Superior temporal gyrus (tissue), 1 donor: ENCODE measurements around the gene PRDX2.
"Not testable (repeated sequence)": the region's sequence is repeated elsewhere in the genome, so short reads cannot be mapped to it uniquely, and the experiment has no call there.

Experiments used
- DNase-seq: peaks from one replicate; pipeline ENCODE4 v3.0.0-alpha.2; 2016; ENCODE audit errors: extremely low spot score

Gene PRDX2

GRCh38 chr19:12825254-12826131, 23.9 kb upstream of the PRDX2 start:
- no peak for DNase-seq

GRCh38 chr19:12821761-12822160, 20.2 kb upstream of the PRDX2 start:
- DNase-seq: no peak

GRCh38 chr19:12817810-12818209, 16.2 kb upstream of the PRDX2 start:
- DNase-seq: not testable (repeated sequence)

GRCh38 chr19:12817188-12817587, 15.6 kb upstream of the PRDX2 start:
- not testable (repeated sequence) for DNase-seq

- DNase-seq: no peak
Measured at GRCh38 chr19:12815088-12815487, 13.5 kb upstream of the PRDX2 start.

GRCh38 chr19:12806242-12807081, 4.9 kb upstream of the PRDX2 start, which contains the start of gene RNASEH2A:
Gene RNASEH2A (plus strand): TSS chr19:12806584. CDS start chr19:12806674, 90 bp downstream.
- DNase-seq: peak; percentile 91

- no peak for DNase-seq
Measured at GRCh38 chr19:12804051-12804450, 2.5 kb upstream of the PRDX2 start.

- peak; percentile 15 for DNase-seq
Measured at GRCh38 chr19:12802267-12803106, 887 bp upstream of the PRDX2 start.

- DNase-seq: peak; percentile 8
Measured at GRCh38 chr19:12800923-12801465, 606 bp downstream of the PRDX2 start.

GRCh38 chr19:12800466-12800770, 1.2 kb downstream of the PRDX2 start:
- no peak for DNase-seq

GRCh38 chr19:12799742-12800465, 1.7 kb downstream of the PRDX2 start:
- DNase-seq: no peak

- DNase-seq: not testable (repeated sequence)
Measured at GRCh38 chr19:12797607-12798006, 4.0 kb downstream of the PRDX2 start.

GRCh38 chr19:12797141-12797587, 4.4 kb downstream of the PRDX2 start:
- no peak for DNase-seq

GRCh38 chr19:12796146-12797071, 5.2 kb downstream of the PRDX2 start:
- peak; percentile 93 for DNase-seq

- DNase-seq: no peak
Measured at GRCh38 chr19:12794971-12795381, 6.6 kb downstream of the PRDX2 start.

GRCh38 chr19:12794196-12794941, 7.2 kb downstream of the PRDX2 start:
- no peak for DNase-seq

- peak; percentile 93 for DNase-seq
Measured at GRCh38 chr19:12793290-12794195, 8.1 kb downstream of the PRDX2 start.

- DNase-seq: no peak
Measured at GRCh38 chr19:12792853-12793289, 8.7 kb downstream of the PRDX2 start.
